Sigmoid colon (tissue), 4 donors: ENCODE data around the gene LEKR1.

Source experiments
- CTCF ChIP-seq, 4 experiments: fragments of 450-650 bp in 3 of 4; fragments of 200-600 bp in 1 of 4; IDR thresholded peaks; one replicate each; pipeline ENCODE4 v1.5.1; 2016 to 2019; ENCODE audit warnings: antibody characterized with exemption in 4 of 4, mild to moderate bottlenecking in 3 of 4, moderate library complexity in 2 of 4
- POLR2A ChIP-seq, 2 donors: fragments of 450-650 bp; IDR thresholded peaks; one replicate each; pipeline ENCODE4 v1.6.1; 2016; ENCODE audit warnings: antibody characterized with exemption in 2 of 2, mild to moderate bottlenecking in 2 of 2, moderate library complexity in 2 of 2
- POLR2AphosphoS5 ChIP-seq, 4 donors: sonication (generic); formaldehyde crosslinking; IDR thresholded peaks; one replicate each; pipeline ENCODE4 v1.6.1; 2017; ENCODE audit warnings: antibody characterized with exemption in 4 of 4

DNA sequence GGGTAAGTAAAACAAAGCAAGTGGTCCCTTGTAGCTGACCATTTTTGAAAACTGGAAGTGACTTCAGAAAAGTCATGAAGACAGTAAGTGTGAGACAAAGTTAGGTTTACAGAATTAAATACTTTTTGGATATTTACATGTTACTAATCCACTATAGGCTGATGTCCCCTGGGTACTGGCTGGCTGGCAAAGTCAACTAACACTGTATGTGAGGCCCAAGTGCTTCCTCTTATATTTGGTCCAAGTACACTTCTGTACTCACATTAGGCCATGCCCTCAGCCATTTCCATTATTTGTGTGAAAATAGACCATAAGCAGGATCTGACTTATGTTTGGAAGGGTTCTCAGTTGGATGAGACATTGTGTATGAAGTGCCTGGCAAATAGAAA, 5.5 kb upstream of the LEKR1 start:
- TF ChIP-seq POLR2AphosphoS5 (IDR thresholded peaks at IDR 0.05) (no peak), CTCF (IDR thresholded peaks at IDR 0.05) (no peak), POLR2A (IDR thresholded peaks at IDR 0.05) (no peak)
